NCI-H446 (cell line): ENCODE results near the gene COL15A1.

Source experiments
- DNase-seq, 2 experiments: peaks; one replicate each; lab custom pipeline; 2025; lab: John Stamatoyannopoulos, UW

COL15A1 gene

DNA sequence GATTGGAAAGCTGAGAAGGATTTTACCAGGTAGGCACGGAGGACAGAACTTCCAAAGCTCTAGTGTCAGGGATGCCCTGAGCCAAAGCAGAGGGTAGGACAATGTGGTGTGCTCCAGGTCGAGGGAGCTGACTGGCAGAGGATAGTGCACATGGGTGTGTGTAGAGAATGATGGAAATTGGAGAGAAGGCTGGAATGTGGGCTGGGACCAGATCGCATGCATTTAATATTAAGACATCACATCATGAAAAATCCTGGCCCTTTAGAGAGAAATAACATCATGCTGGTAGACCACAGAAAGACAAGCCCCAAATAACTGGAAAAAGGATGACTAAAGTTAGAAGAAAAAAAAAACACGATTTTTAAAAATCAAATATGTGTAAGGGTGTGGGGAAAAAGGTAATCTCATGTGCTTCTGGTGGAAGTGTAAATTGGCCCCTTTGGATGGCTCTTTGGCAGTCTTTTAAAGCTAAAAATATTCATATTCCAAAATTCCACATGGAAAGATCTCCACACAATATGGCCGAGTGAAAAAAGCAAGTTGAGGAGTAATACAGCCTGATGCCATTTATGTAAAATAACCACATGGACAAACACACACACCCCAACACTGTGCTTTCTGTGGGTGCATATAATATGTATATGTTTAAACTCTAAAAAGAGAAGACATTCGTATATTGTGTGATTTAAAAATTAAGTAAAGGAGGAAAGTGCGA is 94.2 kb downstream of the COL15A1 start:
- no peak for DNase-seq

- DNase-seq, result no peak
Observed at GRCh38 chr9:99038484-99038820, 94.7 kb downstream of the COL15A1 start.

- DNase-seq, result no peak
Observed at GRCh38 chr9:99039505-99040182, 95.9 kb downstream of the COL15A1 start.

- DNase-seq, result no peak
Observed at GRCh38 chr9:99040251-99040900, 96.7 kb downstream of the COL15A1 start.

GRCh38 chr9:99040911-99041582 is 97.3 kb downstream of the COL15A1 start:
- no peak for DNase-seq

DNA sequence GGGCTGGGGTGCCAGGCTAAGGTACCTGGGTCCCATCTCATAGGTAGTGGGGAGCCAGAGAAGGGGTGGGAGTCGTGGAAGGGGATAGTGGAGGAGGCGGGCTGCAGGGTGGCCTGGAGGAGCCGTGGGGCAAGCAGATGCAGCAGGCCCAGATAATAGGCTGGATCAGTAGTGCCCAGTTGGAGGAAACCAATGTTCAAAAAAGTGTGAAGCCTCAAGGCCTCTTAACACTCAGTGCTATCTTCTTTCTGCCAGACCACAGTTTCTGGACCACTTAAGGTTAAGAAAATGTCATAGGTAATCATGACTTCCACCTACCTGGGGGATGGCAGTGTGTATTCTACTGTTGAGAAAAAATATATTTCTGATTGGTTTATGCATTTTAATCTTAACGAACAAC is 97.9 kb downstream of the COL15A1 start:
- DNase-seq, result no peak

- DNase-seq, result no peak
Observed at GRCh38 chr9:99042620-99043019, 98.9 kb downstream of the COL15A1 start.

DNA sequence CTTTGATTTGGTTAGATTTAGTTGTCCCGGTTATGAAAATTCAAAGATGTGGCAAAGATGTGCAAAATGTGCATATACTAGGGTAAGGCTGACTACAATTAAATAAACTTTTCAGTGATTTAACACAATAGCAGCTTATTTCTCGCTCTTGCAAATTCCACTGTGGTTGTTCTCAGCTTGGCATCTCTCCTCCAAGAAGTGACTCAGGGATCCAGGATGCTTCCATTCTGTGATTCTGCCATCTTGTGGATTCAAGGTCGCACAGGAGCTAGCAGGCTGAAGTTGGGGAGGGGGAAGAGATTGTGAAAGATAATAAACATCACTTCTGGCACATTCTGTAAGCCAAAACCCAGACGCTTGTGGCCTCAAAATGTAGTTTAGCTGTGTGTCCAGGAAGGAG is 101.1 kb downstream of the COL15A1 start:
- no peak for DNase-seq

DNA sequence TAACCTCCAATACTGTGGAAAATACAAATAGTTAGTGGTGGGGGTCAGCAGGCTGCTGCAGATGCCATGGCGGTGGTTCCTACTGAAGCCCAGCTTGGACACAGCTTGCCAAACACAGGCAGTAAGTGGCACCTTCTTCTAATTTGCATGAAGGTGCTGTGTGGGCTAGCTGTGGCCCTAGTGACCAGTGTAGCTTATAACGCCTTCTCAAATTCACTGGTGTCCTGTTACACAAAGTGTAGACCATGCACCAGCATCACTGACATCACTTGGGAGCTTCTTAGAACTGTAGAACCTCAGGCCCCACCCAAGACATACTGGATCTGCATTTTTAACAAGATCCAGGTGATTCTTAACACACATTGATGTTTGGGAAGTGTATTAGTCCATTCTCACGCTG is 102.4 kb downstream of the COL15A1 start:
- no peak for DNase-seq

- no peak for DNase-seq
Observed at GRCh38 chr9:99046542-99047071, 102.9 kb downstream of the COL15A1 start.

- DNase-seq, result no peak
Observed at GRCh38 chr9:99049228-99049627, 105.5 kb downstream of the COL15A1 start.

DNA sequence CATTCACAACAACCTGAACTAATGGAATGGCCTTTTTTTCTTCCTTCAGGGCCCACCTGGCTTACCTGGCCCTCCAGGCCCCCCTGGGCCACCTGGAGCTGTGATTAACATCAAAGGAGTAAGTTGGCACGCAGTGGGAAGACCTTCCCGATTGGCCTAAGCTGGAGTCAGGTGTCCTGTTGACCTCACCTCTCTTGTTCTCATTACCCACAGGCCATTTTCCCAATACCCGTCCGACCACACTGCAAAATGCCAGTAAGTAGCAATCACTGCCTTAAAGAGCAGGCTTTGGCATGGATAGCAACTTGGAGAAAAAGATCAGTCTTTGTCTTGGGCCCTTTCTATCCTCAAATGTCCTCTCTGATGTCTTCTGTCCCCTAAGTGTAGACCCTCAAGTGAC is 105.9 kb downstream of the COL15A1 start:
- DNase-seq, result no peak

DNA sequence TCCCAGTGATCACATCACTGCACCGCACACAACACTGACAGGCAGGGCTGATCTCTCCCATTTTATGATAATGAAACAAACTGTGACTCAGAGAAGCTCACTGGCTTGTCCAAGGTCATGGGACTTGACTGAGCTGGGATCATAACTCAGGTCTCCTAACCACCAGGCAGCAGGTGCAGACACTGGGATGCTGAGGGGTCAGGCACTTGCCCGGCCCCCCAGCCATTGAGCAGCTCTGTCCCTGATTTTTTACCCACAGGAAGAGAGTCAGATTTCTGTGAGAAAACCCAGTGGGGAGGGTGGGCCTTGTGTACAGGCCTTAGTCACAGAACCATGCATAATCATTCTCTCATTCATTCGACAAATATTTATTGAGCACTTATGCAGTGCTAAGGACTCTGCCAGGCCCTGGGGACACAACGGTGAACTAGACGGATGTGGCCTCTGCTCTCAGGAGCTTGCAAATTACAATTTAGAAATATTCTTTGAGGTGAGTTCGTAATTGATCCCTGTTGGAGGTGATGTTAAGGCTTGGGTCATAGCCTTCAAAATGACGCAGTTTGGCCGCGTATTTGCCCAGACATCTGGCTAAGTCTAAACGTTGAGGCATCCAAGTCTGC is 106.7 kb downstream of the COL15A1 start:
- DNase-seq, result no peak

- no peak for DNase-seq
Observed at GRCh38 chr9:99050924-99051323, 107.2 kb downstream of the COL15A1 start.

DNA sequence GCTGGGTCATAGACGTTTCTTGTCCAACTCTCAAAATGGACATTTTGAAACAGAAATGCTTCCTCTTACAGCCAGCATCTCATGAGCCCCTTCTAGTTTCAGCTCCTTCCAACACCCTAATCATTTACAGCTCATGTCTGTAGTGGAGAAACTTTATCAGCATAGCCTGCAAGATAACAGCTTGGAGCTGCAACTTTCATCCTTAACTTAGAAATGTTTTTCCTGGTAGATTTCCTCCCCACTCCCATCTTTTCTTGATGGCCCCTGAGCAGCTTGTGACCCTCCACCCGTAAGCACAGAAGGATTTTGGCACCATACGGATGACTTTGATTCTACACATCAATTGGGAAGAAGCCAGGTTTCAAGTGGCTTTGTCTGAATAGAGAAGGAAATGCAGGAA is 107.7 kb downstream of the COL15A1 start:
- DNase-seq, result peak in 1 of 2 experiments; percentile 3

DNA sequence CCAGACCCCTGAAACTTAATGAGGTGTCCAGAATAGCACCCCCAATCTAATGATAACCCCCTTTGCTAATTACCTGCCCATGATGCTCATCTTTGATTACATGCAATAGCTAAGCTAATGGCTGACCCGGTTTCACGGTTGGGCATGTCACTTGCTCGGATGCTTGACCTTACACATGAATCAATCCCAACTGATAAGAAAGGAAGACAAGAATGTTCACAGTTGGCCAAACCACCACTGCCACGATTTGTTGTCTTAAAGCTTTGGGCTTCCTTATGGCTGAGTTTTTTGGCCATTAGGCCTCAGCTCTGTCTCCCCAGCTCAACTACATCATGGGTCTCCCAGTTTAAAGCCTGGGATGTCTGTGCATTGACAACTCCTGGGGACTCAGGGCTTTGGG is 108.1 kb downstream of the COL15A1 start:
- DNase-seq, result no peak

- no peak for DNase-seq
Observed at GRCh38 chr9:99052815-99053715, 109.4 kb downstream of the COL15A1 start.

DNA sequence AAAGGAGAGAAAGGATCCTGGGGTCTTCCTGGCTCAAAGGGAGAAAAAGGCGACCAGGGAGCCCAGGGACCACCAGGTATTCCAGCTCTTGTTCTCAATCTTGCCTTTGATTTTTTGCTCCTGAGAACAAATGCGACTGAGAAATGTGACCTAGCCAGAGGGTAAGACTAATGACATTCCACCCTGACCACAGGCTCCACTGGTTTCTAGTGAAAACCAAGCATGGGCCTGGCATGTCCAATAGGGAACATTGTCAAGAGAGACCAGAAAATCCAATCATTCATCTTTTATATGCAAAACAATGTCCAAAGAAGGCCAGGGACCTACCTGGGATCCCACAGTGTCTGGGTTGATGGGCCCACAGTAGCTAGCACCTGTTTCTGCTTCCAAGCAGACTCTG is 110.9 kb downstream of the COL15A1 start:
- DNase-seq, result no peak

- DNase-seq, result no peak
Observed at GRCh38 chr9:99055384-99055783, 111.7 kb downstream of the COL15A1 start.

DNA sequence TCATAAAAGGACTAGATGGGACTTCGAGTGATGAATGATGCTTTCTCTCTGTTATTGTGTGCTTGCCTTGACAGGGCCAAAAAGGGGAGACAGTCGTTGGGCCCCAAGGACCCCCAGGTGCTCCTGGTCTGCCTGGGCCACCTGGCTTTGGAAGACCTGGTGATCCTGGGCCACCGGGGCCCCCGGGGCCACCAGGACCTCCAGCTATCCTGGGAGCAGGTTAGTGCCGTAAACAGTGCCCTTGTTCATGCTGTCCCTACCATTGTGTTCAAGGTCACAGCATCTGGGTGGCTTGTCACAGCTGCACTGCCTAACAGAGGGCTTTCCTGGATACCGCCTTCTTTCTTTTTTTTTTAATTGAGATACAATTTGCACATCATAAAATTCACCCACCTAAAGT is 112.5 kb downstream of the COL15A1 start:
- DNase-seq, result no peak
